GM19023 (cell line): Measurements from ENCODE around the gene IRF6.

Experiments
- ATAC-seq: cut with Tn5 transposase; IDR thresholded peaks from one replicate; pipeline ENCODE4 v1.9.1; 2021; ENCODE audit warnings: mild to moderate bottlenecking, moderate library complexity; ENCODE audit not compliant: unreplicated experiment

The IRF6 gene

GRCh38 chr1:209736490-209737117 lies 69.3 kb downstream of the IRF6 start:
- no peak for ATAC-seq
